Measurements from ENCODE around the gene TNNT1. TPM values are rescaled to one million over a fixed set of nuclear protein-coding genes. Genes with fewer than 3 reads are reported as not detected.

Gene TNNT1
- polyA plus RNA-seq, 4 donors, result 4.2 to 9.9 (median 5.7) TPM

DNA sequence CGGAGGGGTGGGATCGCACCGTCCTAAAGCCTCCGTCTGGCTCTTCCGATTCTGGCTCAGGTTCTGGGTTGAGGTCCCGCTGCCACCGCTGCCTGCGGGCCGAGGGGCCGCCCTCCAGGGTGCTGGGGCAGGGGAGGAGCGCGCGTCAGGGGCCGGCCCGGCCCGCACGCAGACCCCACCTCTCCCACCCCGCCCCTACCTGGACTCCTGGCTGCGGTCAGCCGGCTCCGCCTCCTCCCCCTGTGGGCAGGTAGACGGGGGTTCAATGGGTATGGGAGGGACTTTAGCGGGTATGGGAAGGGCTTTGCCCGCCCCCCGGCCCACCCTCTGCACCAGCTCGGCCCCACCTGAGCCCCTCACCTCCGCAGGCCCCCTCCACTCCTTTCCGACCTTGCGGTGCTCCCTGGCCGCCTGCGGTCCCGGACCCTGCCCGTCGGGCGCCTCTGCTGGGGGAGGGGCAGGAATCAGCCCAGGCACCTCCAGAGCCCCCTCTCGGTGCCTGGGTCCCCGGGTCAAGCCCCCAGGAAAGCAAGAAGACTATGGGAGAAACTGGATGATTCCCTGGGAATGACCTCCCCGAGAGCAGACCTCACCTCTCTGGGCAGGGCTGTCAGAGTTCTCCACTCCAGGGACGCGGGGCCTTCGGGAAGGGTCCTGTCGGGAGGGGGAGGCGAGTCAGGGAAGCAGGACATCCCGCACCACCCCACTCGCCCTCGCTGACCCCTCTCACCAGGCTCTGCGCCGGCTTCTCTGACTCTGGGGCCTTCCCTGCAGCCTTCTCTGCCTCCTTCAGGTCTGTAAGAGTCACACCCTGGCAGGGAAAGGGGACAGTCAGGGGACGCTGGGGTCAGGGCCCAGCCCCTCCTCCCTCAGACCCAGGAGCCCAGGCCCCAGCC, 56.3 kb downstream of the TNNT1 start:
- DNase-seq (ENCODE audit: low read depth in 4 of 4, low spot score in 3 of 4), result no peak

DNA sequence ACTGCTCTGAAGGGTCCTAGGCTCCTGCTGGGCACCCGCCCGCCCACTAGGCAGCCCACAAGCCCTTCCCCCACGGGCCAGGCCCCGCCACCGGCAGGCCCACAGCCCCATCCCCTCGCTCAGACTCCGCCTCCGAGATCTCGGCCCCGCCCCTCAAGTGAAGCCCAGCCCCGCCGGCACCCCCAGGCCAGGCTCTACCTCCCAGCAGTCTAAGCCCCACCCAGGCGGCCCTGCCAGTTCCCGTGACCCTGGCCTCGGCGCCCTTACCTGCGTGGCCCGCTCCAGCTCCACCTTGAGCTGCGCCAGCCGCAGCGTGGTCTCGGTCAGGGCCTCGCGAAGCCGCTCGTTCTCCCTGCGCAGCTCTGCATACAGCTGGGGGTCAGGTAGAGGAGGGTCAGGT, 57.1 kb downstream of the TNNT1 start:
- no peak for DNase-seq (ENCODE audit: low read depth in 4 of 4, low spot score in 3 of 4)

DNA sequence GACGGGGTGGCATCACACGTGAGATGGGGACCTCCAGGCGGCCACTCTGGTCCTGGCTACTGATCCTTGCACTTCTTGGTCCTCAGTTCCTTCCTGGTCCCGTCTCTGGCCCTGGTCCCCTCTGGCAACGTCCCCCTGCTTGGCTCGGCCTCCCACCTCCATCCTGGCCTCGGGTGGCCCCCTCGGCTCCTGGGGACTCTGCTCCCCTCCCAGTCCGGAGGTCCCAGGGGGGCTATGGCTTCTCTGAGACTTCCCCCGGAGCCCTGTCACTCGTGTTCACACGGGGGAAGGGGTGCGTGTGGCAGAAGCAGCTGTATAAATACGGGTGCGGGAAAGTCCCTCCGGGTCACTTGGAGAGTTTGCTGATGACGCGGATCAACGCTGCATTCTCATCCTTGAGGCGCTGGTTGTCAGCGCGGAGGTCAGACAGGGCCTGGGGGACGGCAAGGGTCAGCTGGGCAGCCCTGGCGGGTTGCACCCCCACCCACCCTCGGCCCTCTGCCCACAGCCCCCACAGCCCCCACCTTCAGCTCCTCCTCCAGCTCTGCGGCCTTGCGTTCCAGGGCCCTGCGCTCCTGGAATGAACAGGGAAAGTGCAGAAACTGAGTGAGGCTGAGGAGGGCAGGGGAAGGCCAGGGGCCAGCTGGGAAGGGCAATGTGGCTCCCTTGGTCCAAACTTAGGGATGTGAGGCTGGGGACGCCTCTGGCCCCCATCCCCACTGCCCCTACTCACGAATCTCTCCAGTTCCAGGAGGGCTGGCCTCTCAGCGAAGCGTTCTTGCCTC, 57.7 kb downstream of the TNNT1 start:
- no peak for DNase-seq (ENCODE audit: low read depth in 4 of 4, low spot score in 3 of 4)

DNA sequence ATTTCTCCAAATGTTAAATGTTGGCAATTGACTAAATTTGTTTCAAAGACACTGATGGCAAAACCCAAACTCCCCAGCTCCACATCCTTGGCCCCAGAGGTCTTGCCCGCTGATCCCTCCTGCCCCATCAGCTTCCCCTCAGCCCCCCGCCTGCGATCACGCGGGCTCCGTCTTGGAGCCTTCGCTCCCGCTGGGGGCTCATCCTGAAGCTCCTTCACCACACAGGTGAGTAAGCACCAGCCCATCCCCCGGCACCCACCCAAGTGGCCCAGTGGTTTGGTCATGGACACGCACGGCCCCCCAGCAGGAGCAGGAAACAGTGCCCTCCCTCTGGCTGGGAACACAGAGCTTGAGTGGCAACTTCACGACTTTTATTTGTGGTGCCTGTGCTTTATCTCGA, 58.4 kb downstream of the TNNT1 start:
- DNase-seq (ENCODE audit: low read depth in 4 of 4, low spot score in 3 of 4), result no peak

- no peak for DNase-seq (ENCODE audit: low read depth in 4 of 4, low spot score in 3 of 4)
Observed at GRCh38 chr19:55089342-55089944, 59.6 kb downstream of the TNNT1 start.

DNA sequence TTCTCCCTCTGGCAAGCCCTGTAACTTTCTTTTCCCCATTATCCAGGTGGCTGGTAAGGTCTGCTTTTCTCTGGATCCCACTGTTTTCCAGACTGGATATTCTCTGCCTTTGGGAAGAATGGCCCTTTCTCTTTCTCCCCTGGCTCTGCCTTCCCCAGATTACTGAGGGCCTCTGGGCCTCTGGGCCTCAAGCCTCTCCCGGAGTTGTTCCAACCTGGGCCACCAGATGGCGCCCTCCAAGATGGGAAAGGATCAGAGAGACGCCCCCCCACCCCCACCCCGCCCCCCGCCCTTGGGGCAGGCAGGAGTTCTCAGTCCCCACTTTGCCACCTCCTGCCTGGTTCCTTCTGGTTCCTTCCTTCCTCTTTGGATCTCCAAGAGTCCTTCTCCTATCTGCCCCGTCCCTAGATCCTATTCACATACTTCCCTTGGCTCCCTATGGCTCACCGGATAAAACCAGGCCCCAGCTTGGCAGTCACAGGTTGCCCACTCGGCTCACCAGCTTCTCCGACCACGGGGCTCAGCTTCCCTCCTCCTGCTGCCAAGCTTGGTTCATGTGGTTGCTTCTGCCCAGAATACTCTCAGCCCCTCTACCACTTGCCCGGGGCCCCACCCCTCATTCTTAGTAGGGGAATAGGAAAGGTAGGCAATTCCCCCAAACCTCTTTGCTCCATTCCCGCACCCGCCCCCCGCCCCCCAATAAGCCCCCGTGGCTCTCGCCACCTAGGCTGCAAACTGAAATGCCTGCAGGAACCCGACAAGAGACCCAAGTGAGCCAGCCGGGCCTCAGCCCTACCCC, 60.3 kb downstream of the TNNT1 start:
- no peak for DNase-seq (ENCODE audit: low read depth in 4 of 4, low spot score in 3 of 4)

GRCh38 chr19:55088021-55088451, 61.0 kb downstream of the TNNT1 start:
- no peak for DNase-seq (ENCODE audit: low read depth in 4 of 4, low spot score in 3 of 4)

DNA sequence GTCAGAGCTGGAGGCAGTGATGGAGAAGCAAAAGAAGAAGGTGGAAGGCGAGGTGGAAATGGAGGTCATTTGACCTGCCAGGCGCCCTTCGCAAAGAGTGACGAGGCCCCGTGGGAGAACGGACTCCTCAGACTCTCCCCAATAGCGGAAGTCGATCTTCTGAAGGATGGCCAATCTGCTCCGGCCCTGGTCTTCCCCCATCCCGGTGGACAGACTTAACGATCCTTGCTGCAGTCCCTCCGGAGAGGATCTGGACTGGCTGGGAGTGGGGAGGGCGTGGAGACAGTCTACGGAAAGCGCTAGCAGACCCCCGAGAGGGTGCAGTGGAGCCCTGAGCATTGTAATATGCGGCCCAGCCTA, 61.5 kb downstream of the TNNT1 start:
- DNase-seq (ENCODE audit: low read depth in 4 of 4, low spot score in 3 of 4), result no peak

- DNase-seq (ENCODE audit: low read depth in 4 of 4, low spot score in 3 of 4), result peak in 3 of 4 donors; percentile 71 to 82 (median 80)
Observed at GRCh38 chr19:55086730-55087541, 62.1 kb downstream of the TNNT1 start.

DNA sequence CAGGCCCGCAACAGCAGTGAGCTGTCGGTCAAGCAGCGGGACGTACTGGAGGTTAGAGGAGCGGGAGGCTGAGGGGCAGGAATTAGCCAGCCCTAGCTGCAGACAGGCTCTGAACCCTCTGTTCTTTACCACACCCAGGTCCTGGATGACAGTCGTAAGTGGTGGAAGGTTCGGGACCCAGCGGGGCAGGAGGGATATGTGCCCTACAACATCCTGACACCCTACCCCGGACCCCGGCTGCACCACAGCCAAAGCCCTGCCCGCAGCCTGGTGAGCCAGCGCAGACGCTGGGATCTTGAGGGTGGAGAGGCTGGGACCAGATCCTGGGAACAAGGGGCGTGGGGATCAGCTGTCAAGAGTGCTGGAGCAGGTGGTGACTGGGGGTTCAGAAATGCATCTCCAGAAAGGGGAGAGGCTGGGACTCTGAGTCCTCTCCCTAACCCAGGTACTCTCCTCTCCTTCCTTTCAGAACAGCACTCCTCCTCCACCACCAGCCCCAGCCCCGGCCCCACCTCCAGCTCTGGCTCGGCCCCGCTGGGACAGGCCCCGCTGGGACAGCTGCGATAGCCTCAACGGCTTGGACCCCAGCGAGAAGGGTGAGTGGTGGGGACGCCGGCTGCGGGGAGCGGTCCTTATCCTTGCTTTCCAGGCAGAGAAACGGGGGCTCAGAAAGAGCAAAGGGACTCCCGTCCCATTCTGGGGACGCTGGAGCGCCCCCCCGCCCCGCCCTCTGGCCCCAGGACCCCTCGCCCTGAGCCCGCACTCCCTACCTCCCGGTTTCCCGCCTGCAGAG, 62.9 kb downstream of the TNNT1 start:
- DNase-seq (ENCODE audit: low read depth in 4 of 4, low spot score in 3 of 4), result no peak

DNA sequence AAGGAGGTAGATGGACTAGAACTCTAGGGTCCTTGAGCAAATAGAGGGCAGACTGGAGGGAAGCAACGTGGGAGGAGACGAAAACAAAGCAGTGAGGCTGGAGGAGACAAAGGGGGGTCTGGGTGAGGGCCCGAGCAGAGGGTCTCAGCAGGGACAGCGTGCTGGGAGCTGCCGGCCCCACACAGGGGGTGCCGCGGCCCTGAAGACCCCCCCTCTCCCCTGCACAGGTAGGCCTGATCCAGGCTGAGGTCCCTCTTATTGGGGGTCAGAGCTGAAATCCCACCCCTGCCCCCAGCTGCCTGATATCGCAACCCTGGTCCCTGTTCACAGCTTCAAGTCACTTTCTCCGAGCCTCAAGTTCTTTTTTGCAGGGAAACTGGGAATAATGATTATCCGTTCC, 64.6 kb downstream of the TNNT1 start:
- no peak for DNase-seq (ENCODE audit: low read depth in 4 of 4, low spot score in 3 of 4)

DNA sequence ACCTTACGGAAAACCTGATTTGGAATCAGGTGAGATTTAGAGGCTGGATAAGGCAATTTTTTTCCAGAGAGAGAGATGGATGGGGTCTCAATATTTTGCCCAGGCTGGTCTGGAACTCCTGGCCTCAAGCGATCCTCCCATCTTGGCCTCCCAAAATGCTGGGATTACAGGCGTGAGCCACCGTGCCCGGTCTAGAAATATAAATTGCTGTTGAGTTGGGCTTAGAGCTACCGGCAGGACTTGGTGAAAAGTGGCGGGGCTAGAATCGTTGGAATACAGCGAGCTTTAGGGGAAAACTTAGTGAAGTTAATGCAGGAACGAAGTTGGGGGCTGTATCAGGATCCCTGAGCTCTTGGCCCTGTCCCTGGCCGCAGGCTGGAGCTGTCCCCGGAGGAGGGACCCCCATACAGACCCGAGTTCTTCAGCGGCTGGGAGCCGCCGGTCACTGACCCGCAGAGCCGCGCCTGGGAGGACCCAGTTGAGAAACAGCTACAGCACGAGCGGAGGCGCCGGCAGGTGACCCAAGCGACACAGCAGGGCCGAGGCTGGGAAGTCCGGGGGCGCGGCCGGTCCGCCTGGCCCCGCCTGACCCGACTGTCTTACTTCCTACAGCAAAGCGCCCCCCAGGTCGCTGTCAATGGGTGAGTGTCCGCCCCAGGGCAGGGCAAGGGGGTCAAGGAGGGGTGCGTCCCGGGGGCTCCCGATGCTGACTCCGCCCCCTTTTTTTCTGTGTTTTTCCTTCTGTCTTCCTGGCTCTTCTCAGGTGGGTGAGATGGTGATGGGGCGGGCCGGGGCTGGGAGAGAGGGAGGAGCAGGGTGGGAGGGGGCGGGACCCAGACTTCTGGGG, 65.8 kb downstream of the TNNT1 start:
- no peak for DNase-seq (ENCODE audit: low read depth in 4 of 4, low spot score in 3 of 4)

Other genes with a start within 250 kb of the TNNT1 start
- under 1 TPM in 2 of 4 donors, not detected in 2; 0.13 to 0.26 TPM for gene NCR1, start 243.1 kb downstream of the TNNT1 start, polyA plus RNA-seq (ENCODE audit: insufficient read length in 4 of 4)
- gene NLRP7, start 201.7 kb downstream of the TNNT1 start, polyA plus RNA-seq (ENCODE audit: insufficient read length in 4 of 4), result not detected
- gene NLRP2, start 182.8 kb downstream of the TNNT1 start, polyA plus RNA-seq (ENCODE audit: insufficient read length in 4 of 4), result 10 to 100 TPM in 3 of 4 donors, 1 to 10 TPM in 1; 5.0 to 26.4 (median 14.7) TPM
- gene GP6, start 110.9 kb downstream of the TNNT1 start, polyA plus RNA-seq (ENCODE audit: insufficient read length in 4 of 4), result under 1 TPM; 0.39 to 0.72 (median 0.51) TPM
- gene RDH13, start 86.1 kb downstream of the TNNT1 start, polyA plus RNA-seq (ENCODE audit: insufficient read length in 4 of 4), result 10 to 100 TPM in 3 of 4 donors, 1 to 10 TPM in 1; 9.2 to 25.8 (median 18.7) TPM
- 10 to 100 TPM in 3 of 4 donors, 1 to 10 TPM in 1; 1.5 to 92.9 (median 53.5) TPM for gene EPS8L1, start 73.3 kb downstream of the TNNT1 start, polyA plus RNA-seq (ENCODE audit: insufficient read length in 4 of 4)
- 100 to 1,000 TPM in 1 of 4 donors, 10 to 100 TPM in 3; 56.8 to 120 (median 69.6) TPM for gene PPP1R12C, start 31.6 kb downstream of the TNNT1 start, polyA plus RNA-seq (ENCODE audit: insufficient read length in 4 of 4)
- gene TNNI3, start 8.5 kb upstream of the TNNT1 start, polyA plus RNA-seq (ENCODE audit: insufficient read length in 4 of 4), result 1 to 10 TPM in 3 of 4 donors, under 1 TPM in 1; 0.57 to 5.4 (median 4.5) TPM
- 10 to 100 TPM in 1 of 4 donors, 1 to 10 TPM in 3; 2.0 to 10.4 (median 7.7) TPM for gene DNAAF3, start 17.4 kb upstream of the TNNT1 start, polyA plus RNA-seq (ENCODE audit: insufficient read length in 4 of 4)
- gene SYT5, start 31.1 kb upstream of the TNNT1 start, polyA plus RNA-seq (ENCODE audit: insufficient read length in 4 of 4), result under 1 TPM; 0.09 to 0.52 (median 0.29) TPM
- gene PTPRH, start 60.3 kb upstream of the TNNT1 start, polyA plus RNA-seq (ENCODE audit: insufficient read length in 4 of 4), result 1 to 10 TPM in 1 of 4 donors, under 1 TPM in 3; 0.11 to 2.8 (median 0.26) TPM
- 1 to 10 TPM; 2.1 to 5.7 (median 4.0) TPM for gene TMEM86B, start 79.6 kb upstream of the TNNT1 start, polyA plus RNA-seq (ENCODE audit: insufficient read length in 4 of 4)
- gene PPP6R1, start 109.8 kb upstream of the TNNT1 start, polyA plus RNA-seq (ENCODE audit: insufficient read length in 4 of 4), result 10 to 100 TPM; 30.0 to 58.5 (median 41.8) TPM
- gene HSPBP1, start 130.9 kb upstream of the TNNT1 start, polyA plus RNA-seq (ENCODE audit: insufficient read length in 4 of 4), result 10 to 100 TPM; 20.7 to 46.5 (median 25.4) TPM
- gene BRSK1, start 134.8 kb upstream of the TNNT1 start, polyA plus RNA-seq (ENCODE audit: insufficient read length in 4 of 4), result 10 to 100 TPM; 12.8 to 20.6 (median 15.5) TPM
- gene TMEM150B, start 176.1 kb upstream of the TNNT1 start, polyA plus RNA-seq (ENCODE audit: insufficient read length in 4 of 4), result 1 to 10 TPM in 2 of 4 donors, under 1 TPM in 2; 0.80 to 2.0 (median 1.0) TPM
- 10 to 100 TPM; 13.3 to 33.5 (median 17.0) TPM for gene KMT5C, start 190.7 kb upstream of the TNNT1 start, polyA plus RNA-seq (ENCODE audit: insufficient read length in 4 of 4)
- 1 to 10 TPM in 2 of 4 donors, under 1 TPM in 2; 0.49 to 1.5 (median 0.83) TPM for gene COX6B2, start 205.5 kb upstream of the TNNT1 start, polyA plus RNA-seq (ENCODE audit: insufficient read length in 4 of 4)
- under 1 TPM; 0.13 to 0.31 (median 0.17) TPM for gene GARIN5B, start 214.1 kb upstream of the TNNT1 start, polyA plus RNA-seq (ENCODE audit: insufficient read length in 4 of 4)
- gene IL11, start 221.3 kb upstream of the TNNT1 start, polyA plus RNA-seq (ENCODE audit: insufficient read length in 4 of 4), result 1 to 10 TPM in 2 of 4 donors, under 1 TPM in 2; 0.79 to 1.7 (median 1.1) TPM
- under 1 TPM in 2 of 4 donors, not detected in 2; 0.72 to 0.76 TPM for gene TMEM190, start 227.6 kb upstream of the TNNT1 start, polyA plus RNA-seq (ENCODE audit: insufficient read length in 4 of 4)
- gene TMEM238, start 235.1 kb upstream of the TNNT1 start, polyA plus RNA-seq (ENCODE audit: insufficient read length in 4 of 4), result 1 to 10 TPM in 1 of 4 donors, under 1 TPM in 3; 0.31 to 2.2 (median 0.49) TPM
- gene RPL28, start 236.7 kb upstream of the TNNT1 start, polyA plus RNA-seq (ENCODE audit: insufficient read length in 4 of 4), result 1,000 to 10,000 TPM in 2 of 4 donors, 100 to 1,000 TPM in 2; 965 to 1,435 (median 1,000) TPM

Measured in left renal pelvis (tissue), 4 donors.